Type B pancreatic cell (in vitro differentiated cells): ENCODE data around the gene RNF4. TPM values are rescaled to one million over a fixed set of nuclear protein-coding genes. Genes with fewer than 3 reads are reported as not detected.
"Not testable (repeated sequence)": the region's sequence is repeated elsewhere in the genome, so short reads cannot be mapped to it uniquely, and the experiment has no call there.

Experiments used
- DNase-seq: peaks from one replicate; pipeline ENCODE4 v3.0.0; 2021; ENCODE audit warnings: mixed read lengths; ENCODE audit not compliant: unreplicated experiment; ENCODE audit errors: extremely low spot score
- H3K27ac Mint-ChIP-seq: 2 replicates; pipeline ENCODE4 v1.8.0; 2021; ENCODE audit warnings: mild to moderate bottlenecking, mixed read lengths
- H3K27me3 Mint-ChIP-seq: 2 replicates; pipeline ENCODE4 v1.8.0; 2021; ENCODE audit warnings: mixed read lengths
- H3K36me3 Mint-ChIP-seq: 2 replicates; pipeline ENCODE4 v1.8.0; 2021; ENCODE audit warnings: mixed read lengths
- H3K4me1 Mint-ChIP-seq: one replicate; pipeline ENCODE4 v1.8.0; 2021; ENCODE audit warnings: mixed read lengths; ENCODE audit not compliant: unreplicated experiment
- H3K4me3 Mint-ChIP-seq: 2 replicates; pipeline ENCODE4 v1.8.0; 2021; ENCODE audit warnings: mild to moderate bottlenecking, mixed read lengths
- H3K9me3 Mint-ChIP-seq: 2 replicates; pipeline ENCODE4 v1.8.0; 2021; ENCODE audit warnings: mixed read lengths
- CTCF ChIP-seq: fragments of 200-600 bp; sonication (generic); conservative IDR thresholded peaks from 2 replicates; pipeline ENCODE4 v1.5.0; 2021; ENCODE audit warnings: antibody characterized with exemption, mild to moderate bottlenecking
- total RNA-seq: library from RNA; stranded (reverse); gene quantifications from 2 replicates; pipeline ENCODE4 v1.2.1, GENCODE V29; 2021; ENCODE audit warnings: low replicate concordance

Gene RNF4
- total RNA-seq, 1 donor from 2014 or later = 61.4 TPM

GRCh38 chr4:2462218-2462991 is 6.5 kb upstream of the RNF4 start:
- H3K27ac Mint-ChIP-seq = no peak overlapping the region

GRCh38 chr4:2462992-2463762 is 5.7 kb upstream of the RNF4 start:
- H3K4me3 Mint-ChIP-seq = peak overlapping the region; percentile 81
- H3K27ac Mint-ChIP-seq = no peak overlapping the region
- peaks cover 12% of the 10 kb centered on the region for H3K27me3 Mint-ChIP-seq

More at GRCh38 chr4:2462218-2462991, 6.5 kb upstream of the RNF4 start:
- peak; percentile 74 for TF ChIP-seq CTCF
- H3K27me3 Mint-ChIP-seq = peaks cover 12% of the 10 kb centered on the region
- no peaks in the 10 kb centered on the region for H3K36me3 Mint-ChIP-seq
- peak overlapping the region; percentile 85 for H3K4me3 Mint-ChIP-seq
- H3K4me1 Mint-ChIP-seq = peaks cover 6% of the 10 kb centered on the region
- peak; percentile 79 for DNase-seq
- H3K9me3 Mint-ChIP-seq = no peaks in the 10 kb centered on the region

GRCh38 chr4:2465032-2465431 is 3.9 kb upstream of the RNF4 start:
- peaks cover 3% of the 10 kb centered on the region for H3K36me3 Mint-ChIP-seq
- no peak for TF ChIP-seq CTCF
- H3K27ac Mint-ChIP-seq = no peak overlapping the region
- peaks cover 13% of the 10 kb centered on the region for H3K4me1 Mint-ChIP-seq
- no peak overlapping the region for H3K4me3 Mint-ChIP-seq
- H3K27me3 Mint-ChIP-seq = peaks cover 12% of the 10 kb centered on the region
- no peak for DNase-seq
- H3K9me3 Mint-ChIP-seq = no peaks in the 10 kb centered on the region

More at GRCh38 chr4:2462992-2463762, 5.7 kb upstream of the RNF4 start:
- TF ChIP-seq CTCF = peak; percentile 46
- Mint-ChIP-seq H3K9me3 (no peaks in the 10 kb centered on the region), H3K36me3 (no peaks in the 10 kb centered on the region), H3K4me1 (peaks cover 10% of the 10 kb centered on the region)
- no peak for DNase-seq

GRCh38 chr4:2465544-2465943 is 3.4 kb upstream of the RNF4 start:
- not testable (repeated sequence) for H3K36me3 Mint-ChIP-seq, DNase-seq, H3K27ac Mint-ChIP-seq, H3K9me3 Mint-ChIP-seq
- Mint-ChIP-seq H3K4me3 (peak overlapping the region; percentile 49), H3K27me3 (peaks cover 12% of the 10 kb centered on the region), H3K4me1 (peaks cover 17% of the 10 kb centered on the region)

GRCh38 chr4:2469192-2469984 is 482 bp downstream of the RNF4 start:
- no peak for DNase-seq
- Mint-ChIP-seq H3K4me3 (peak overlapping the region; percentile 96), H3K4me1 (peaks cover 19% of the 10 kb centered on the region), H3K27ac (peak overlapping the region; percentile 95), H3K27me3 (no peaks in the 10 kb centered on the region), H3K9me3 (peaks cover 6% of the 10 kb centered on the region), H3K36me3 (peaks cover 29% of the 10 kb centered on the region)
- TF ChIP-seq CTCF = no peak
